ENCODE data around the gene MAPK8IP1. TPM values are rescaled to one million over a fixed set of nuclear protein-coding genes. Genes with fewer than 3 reads are reported as not detected.

The MAPK8IP1 gene
- total RNA-seq, 1 experiment from 2014 or later: 24.0 TPM

DNA sequence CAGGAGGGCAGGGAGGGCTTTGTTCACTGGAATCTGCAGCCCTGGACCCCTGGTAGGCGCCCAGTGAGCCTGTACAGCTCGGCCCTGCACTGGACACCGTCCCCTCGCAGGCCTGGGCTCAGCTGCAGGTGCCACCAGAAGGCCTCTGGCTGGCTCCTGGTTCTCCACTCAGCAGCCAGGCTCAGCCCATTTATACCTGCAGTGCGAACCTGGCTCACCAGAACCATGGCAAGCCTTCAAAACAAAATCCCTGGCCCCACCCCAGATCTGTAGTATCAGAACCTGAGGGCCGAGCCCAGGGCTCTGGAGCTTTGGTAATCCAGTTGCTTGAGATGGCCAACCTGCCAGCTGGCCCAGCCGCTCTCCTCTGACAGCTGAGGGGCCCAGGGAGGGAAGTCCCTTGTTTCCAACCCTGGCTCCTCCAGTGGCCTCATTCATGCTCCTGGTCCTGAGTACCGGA lies 22.5 kb downstream of the MAPK8IP1 start:
- no peak for DNase-seq (ENCODE audit: low spot score)

- DNase-seq (ENCODE audit: low spot score): no peak
Observed at GRCh38 chr11:45909594-45910475, 24.4 kb downstream of the MAPK8IP1 start.

DNA sequence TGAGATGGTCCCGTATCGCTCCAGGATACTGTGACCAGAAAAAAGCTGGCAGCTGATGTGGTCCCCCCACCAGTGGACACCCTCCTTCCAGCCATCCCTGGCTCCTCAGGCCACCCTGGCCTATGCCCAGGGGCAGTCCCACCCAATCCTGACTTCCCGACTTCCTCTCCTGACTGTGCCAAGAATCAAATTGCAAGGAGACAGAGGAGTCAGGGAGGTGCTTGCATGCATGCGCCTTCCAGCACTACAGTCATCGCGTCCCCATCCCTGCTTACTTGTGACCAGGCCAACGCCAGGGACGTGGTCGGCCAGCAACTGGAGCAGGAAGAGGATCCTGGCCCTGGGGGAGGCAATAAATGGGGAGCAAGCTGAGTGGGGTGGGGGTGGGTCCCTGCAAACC lies 25.2 kb downstream of the MAPK8IP1 start:
- no peak for DNase-seq (ENCODE audit: low spot score)

DNA sequence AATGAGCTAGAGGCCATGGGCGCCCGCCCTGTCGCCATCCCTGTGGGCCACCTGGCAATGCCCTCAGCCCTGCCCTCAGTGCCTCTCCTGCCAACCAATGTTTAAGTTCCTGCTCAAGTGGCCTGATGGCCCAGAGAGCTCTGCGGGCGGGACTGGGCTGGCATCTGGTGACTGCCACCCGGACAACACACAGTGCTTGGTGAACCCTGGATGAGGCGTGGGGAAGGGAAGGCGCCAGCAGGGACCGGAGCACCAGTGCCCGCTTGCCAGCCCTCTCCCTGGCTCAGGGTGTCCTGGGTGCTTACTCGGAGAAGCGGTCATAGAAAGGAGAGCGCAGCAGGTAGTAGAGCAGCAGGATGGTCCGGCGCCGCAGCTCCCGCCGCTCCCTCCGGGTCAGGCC lies 28.1 kb downstream of the MAPK8IP1 start:
- DNase-seq (ENCODE audit: low spot score): no peak

- DNase-seq (ENCODE audit: low spot score): no peak
Observed at GRCh38 chr11:45913942-45914635, 28.6 kb downstream of the MAPK8IP1 start.

DNA sequence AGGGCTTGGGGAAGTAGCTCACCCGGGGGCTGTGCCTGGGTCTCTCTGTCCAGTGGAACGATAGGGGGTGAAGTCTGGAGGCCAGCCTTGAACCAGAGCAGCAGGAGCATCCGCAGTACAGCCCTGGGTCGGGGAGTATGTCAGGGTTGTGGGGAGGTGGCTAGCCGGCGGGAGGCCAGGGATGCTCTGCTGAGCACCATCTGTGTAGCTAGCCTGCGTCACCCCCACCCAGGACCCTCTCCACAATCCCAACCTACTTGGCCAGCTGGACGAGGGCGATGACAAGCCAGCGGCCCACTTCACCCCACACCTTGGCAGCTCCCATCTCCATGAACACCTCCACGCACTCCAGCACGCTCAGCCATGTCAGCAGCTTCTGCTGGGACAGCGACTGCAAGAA lies 30.0 kb downstream of the MAPK8IP1 start:
- no peak for DNase-seq (ENCODE audit: low spot score)

- DNase-seq (ENCODE audit: low spot score): no peak
Observed at GRCh38 chr11:45917286-45917622, 31.8 kb downstream of the MAPK8IP1 start.

GRCh38 chr11:45917623-45918330 lies 32.3 kb downstream of the MAPK8IP1 start, which contains the start of gene PEX16:
Gene PEX16 (minus strand): TSS chr11:45917877. CDS start chr11:45917811, 66 bp downstream.
- peak; percentile 100 for DNase-seq (ENCODE audit: low spot score)

DNA sequence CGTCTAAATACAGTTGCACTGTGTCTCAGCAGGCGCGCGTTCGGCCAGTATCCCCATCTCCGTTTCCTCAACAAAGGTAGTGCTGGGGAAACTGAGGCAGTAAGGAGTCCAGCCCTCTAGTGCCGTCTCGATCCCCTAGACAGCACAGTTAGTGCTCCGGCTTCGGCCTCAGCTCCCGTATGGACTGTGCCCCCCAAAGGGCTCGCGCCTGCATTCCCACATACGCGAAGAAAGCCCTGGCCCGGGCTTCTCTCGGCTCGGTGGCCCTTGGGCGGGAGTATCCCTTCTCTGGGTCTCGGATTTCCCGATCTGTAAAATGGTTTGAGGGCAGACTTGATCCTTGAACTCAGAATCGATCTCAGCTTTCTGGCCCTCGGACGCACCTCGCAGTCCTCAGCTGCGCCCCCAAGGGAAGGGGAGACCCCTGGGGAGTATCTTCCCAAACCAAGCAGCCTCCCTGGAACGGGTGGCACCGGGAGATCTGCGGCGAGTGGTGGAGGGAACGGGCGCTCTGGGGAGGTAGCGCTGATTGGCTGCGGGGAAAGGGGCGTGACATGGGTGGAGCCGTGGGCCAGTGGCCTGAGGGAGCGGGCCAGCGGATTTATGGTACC lies 33.0 kb downstream of the MAPK8IP1 start:
- peak; percentile 71 for DNase-seq (ENCODE audit: low spot score)

DNA sequence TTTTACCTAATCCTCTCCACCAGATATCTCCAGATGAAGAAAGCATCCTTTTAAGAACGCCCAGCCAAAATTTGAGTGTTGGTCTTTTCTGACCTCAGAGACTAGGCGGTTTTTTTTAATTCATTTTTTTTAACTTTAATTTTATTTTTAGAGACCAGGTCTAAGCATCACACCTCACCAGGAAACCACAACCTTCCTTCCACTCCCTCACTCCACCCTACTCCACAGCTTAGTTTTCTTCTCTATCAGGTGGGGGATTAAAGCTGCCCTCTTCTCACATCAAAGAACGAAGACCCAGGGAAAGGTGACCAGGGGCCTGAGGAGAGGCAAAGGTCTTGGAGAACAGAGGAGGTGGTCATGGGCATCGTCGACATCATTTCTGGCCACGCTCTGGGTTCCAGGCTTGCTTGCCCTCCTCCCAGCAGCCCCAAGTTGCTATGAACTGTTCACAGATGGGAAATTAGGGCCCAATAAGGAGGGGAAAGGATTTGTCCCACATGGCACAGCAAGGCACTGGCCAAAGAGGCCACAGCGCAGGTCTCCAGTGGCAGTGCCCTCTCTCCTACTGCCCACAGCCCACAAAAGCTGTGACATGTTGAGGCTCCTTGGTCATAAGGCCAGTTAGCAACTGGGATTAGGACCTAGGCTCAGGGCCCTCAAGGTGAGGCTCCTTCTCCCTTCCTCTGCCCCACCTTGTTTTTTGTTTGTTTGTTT lies 33.7 kb downstream of the MAPK8IP1 start:
- no peak for DNase-seq (ENCODE audit: low spot score)

DNA sequence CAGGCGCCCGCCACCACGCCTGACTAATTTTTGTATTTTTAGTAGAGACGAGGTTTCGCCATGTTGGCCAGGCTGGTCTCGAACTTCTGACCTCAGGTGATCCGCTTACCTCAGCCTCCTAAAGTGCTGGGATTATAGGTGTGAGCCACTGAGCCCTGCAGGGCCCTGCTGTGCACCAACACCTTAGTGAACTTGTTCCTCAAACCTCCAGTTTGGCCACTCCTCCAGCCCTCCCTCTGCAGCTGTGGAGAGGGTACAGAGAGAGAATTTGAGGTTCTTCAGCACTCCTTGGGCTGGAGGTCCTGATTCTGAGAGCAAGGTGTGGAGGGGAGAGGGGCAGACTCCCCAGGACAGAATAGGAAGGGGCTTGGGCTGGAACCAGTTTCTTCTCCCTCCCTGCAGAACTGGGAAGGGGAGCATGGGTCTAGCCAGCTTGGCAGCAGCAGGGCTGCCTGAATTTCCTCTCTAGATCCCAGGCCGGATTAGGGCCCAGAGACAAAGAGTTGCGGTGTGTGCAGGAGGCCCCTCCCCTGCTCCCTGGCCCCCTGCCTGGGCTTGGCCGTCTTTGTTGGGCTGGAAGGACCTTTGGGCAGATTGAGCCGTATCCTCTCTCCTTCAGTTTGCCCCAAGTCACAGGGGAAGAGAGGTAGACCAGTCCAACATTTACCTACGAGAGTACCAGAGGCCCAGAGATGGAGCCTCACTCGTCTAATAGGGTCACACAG lies 34.5 kb downstream of the MAPK8IP1 start:
- no peak for DNase-seq (ENCODE audit: low spot score)

DNA sequence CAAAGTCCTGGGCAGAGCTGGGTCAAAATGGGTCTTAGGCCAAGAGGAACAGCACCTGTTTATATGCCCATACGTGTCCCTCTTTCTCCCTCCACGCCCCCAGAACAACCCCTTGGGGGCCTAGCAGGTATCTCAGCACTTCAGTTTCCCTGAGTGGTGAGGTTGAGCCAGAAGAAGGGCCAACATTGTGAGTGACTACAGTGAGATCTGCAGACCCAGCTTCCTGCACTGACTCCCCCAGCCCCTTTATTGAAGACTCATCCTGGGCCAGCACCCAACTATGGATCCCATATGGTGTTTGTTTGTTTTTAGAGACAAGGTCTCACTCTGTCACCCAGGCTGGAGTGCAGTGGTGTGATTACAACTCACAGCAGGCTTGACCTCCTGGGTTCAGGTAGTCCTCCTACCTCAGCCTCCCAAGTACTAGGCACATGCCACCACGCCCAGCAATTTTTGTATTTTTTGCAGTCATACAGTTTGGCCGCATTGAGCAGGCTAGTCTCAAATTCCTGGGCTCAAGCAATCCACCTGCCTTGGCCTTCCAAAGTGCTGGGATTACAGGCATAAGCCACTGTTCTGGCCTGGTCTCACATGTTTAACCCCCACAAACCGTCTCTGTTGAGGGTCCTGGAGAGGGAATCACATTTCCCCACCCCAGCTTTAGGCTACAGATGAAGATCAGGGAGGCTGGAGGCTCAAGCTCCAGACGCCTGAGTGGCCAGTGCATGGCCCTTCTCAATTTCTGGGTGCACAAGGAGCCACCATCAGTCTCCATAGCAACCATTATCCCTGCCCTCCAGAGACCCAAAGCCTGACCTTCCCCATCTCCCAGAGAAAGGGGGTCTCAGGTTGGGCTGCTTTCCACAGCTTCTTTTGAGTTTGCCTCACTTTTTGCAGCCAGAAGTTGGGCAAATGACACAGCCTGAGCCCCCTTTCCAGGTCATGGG lies 35.4 kb downstream of the MAPK8IP1 start:
- no peak for DNase-seq (ENCODE audit: low spot score)

- DNase-seq (ENCODE audit: low spot score): no peak
Observed at GRCh38 chr11:45921561-45922424, 36.3 kb downstream of the MAPK8IP1 start.

DNA sequence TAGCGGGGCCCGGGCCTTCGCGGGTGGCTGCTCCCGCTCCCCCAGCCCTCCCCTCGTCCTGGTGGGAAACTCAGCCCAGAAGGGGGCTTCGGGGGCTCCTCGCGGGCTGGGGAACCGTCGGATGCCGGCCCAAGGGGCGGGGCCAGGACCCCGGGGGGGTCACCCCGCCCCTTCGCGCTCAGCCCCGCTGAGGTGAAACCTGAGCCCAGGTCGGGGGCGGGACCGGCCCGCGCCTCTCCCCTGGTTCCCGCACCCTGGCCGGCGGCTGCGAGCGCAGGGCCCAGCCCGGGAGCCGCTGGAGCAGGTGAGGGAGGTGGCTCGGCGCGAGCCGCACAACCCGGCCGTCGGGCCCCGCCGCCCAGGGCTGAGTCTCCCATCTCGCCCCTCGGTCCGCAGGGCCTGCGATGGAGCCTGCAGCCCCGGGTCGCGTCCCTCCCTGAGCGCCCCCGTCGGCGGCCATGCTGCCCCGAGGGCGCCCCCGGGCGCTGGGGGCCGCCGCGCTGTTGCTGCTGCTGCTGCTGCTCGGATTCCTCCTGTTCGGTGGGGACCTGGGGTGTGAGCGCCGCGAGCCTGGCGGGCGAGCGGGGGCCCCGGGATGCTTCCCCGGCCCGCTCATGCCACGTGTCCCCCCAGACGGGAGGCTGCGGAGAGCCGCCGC lies 37.1 kb downstream of the MAPK8IP1 start, which contains the start of gene LARGE2:
TSS of gene LARGE2 (plus strand) at position 232 of the 658 bp plus-strand sequence. CDS start at position 459, 227 bp downstream.
- DNase-seq (ENCODE audit: low spot score): no peak

DNA sequence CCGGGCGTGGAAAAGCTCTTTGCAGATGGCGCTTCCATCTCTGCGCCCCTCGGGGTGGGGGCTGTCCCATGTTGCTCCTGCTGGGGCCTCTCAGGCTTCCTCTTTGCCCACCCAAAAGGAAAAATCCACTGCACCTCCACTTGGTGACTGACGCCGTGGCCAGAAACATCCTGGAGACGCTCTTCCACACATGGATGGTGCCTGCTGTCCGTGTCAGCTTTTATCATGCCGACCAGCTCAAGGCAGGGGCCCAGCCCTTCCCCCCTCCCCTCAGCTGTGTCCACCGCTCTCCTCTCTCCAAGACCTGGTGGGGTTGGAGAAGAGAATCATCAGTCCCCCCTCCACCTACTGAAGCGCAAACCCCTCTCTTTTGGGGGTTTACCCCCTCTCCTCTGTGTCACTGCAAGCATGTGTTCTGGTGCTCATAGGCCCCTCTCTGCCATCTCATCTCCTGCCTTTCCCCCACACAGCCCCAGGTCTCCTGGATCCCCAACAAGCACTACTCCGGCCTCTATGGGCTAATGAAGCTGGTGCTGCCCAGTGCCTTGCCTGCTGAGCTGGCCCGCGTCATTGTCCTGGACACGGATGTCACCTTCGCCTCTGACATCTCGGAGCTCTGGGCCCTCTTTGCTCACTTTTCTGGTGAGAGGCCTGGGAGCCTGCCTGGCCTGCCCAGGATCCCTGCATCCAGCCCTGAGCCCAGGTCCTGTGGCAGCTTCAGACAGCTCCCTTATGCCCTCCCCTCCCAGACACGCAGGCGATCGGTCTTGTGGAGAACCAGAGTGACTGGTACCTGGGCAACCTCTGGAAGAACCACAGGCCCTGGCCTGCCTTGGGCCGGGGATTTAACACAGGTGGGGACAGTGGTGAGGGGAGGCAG lies 38.8 kb downstream of the MAPK8IP1 start:
- DNase-seq (ENCODE audit: low spot score): no peak

DNA sequence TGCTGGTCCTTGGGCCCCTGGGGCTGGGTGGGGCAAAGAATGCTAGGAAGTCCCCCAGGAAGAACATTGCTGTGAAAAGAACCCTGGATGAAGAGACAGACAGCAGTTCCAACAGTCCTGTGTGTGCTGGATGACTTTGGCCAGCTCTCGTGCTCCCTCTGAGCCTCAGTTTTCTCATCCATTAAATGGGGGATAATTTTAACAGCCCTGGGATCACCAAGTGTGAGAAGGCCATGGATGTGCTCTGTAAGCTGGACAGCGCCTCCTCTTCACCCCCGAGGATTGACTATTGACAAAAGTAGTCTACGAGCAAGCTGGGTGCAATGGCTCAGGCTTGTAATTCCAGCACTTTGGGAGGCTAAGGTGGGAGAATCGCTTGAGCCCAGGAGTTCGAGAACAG lies 39.5 kb downstream of the MAPK8IP1 start:
- no peak for DNase-seq (ENCODE audit: low spot score)

GRCh38 chr11:45925550-45925949 lies 40.1 kb downstream of the MAPK8IP1 start:
- no peak for DNase-seq (ENCODE audit: low spot score)

Measured in A172 (cell line).